Measurements from ENCODE around the gene RPL18.

Gene RPL18

GRCh38 chr19:48644355-48644754, 25.4 kb upstream of the RPL18 start:
- no peaks in the 10 kb centered on the region for H3K9me3 ChIP-seq (ENCODE audit: insufficient read depth, low read length, severe bottlenecking)
- no peak overlapping the region for H3K27ac ChIP-seq (ENCODE audit: low read length)
- H3K4me1 ChIP-seq (ENCODE audit: insufficient read depth, low read length): peaks cover 40% of the 10 kb centered on the region
- H3K79me2 ChIP-seq (ENCODE audit: insufficient read depth, low read length): no peaks in the 10 kb centered on the region
- TF ChIP-seq EZH2 (IDR thresholded peaks at IDR 0.05; ENCODE audit: borderline replicate concordance, low read depth, low read length, severe bottlenecking) (no peak), CTCF (IDR thresholded peaks at IDR 0.05; ENCODE audit: borderline replicate concordance, extremely low read depth, low read length, poor library complexity, severe bottlenecking) (no peak)
- H2AFZ ChIP-seq (ENCODE audit: low read depth, low read length): no peak overlapping the region
- no peaks in the 10 kb centered on the region for H4K20me1 ChIP-seq (ENCODE audit: insufficient read depth, low read length)
- DNase-seq: no peak
- no peak overlapping the region for H3K4me2 ChIP-seq (ENCODE audit: insufficient read depth, low read length)
- no peaks in the 10 kb centered on the region for H3K36me3 ChIP-seq (ENCODE audit: insufficient read depth, low read length)
- no peak overlapping the region for H3K4me3 ChIP-seq (ENCODE audit: low read depth in 1 of 2, low read length in 2 of 2)
- ATAC-seq (ENCODE audit: insufficient read depth, low read depth): no peak
- no peaks in the 10 kb centered on the region for H3K27me3 ChIP-seq (ENCODE audit: insufficient read depth, low read length, poor library complexity)
- no peak overlapping the region for H3K9ac ChIP-seq (ENCODE audit: low read depth, low read length)

GRCh38 chr19:48642862-48643261, 23.9 kb upstream of the RPL18 start:
- Histone ChIP-seq H3K27ac (ENCODE audit: low read length) (no peak overlapping the region), H3K9ac (ENCODE audit: low read depth, low read length) (no peak overlapping the region), H3K9me3 (ENCODE audit: insufficient read depth, low read length, severe bottlenecking) (no peaks in the 10 kb centered on the region), H3K36me3 (ENCODE audit: insufficient read depth, low read length) (no peaks in the 10 kb centered on the region), H4K20me1 (ENCODE audit: insufficient read depth, low read length) (no peaks in the 10 kb centered on the region), H3K4me1 (ENCODE audit: insufficient read depth, low read length) (peaks cover 37% of the 10 kb centered on the region), H3K79me2 (ENCODE audit: insufficient read depth, low read length) (no peaks in the 10 kb centered on the region), H3K4me3 (ENCODE audit: low read depth in 1 of 2, low read length in 2 of 2) (no peak overlapping the region), H2AFZ (ENCODE audit: low read depth, low read length) (no peak overlapping the region), H3K4me2 (ENCODE audit: insufficient read depth, low read length) (no peak overlapping the region), H3K27me3 (ENCODE audit: insufficient read depth, low read length, poor library complexity) (no peaks in the 10 kb centered on the region)
- ATAC-seq (ENCODE audit: insufficient read depth, low read depth) (no peak), DNase-seq (no peak)
- TF ChIP-seq CTCF (IDR thresholded peaks at IDR 0.05; ENCODE audit: borderline replicate concordance, extremely low read depth, low read length, poor library complexity, severe bottlenecking) (no peak), EZH2 (IDR thresholded peaks at IDR 0.05; ENCODE audit: borderline replicate concordance, low read depth, low read length, severe bottlenecking) (no peak)

- Histone ChIP-seq H3K36me3 (ENCODE audit: insufficient read depth, low read length) (no peaks in the 10 kb centered on the region; the same call in 1 of the 2 replicates), H3K27ac (ENCODE audit: low read length) (no peak overlapping the region), H3K4me2 (ENCODE audit: insufficient read depth, low read length) (no peak overlapping the region), H3K9me3 (ENCODE audit: insufficient read depth, low read length, severe bottlenecking) (no peaks in the 10 kb centered on the region), H4K20me1 (ENCODE audit: insufficient read depth, low read length) (peaks cover 2% of the 10 kb centered on the region; the same call in 1 of the 2 replicates), H2AFZ (ENCODE audit: low read depth, low read length) (no peak overlapping the region), H3K79me2 (ENCODE audit: insufficient read depth, low read length) (no peaks in the 10 kb centered on the region), H3K4me1 (ENCODE audit: insufficient read depth, low read length) (peaks cover 33% of the 10 kb centered on the region), H3K4me3 (ENCODE audit: low read depth in 1 of 2, low read length in 2 of 2) (no peak overlapping the region), H3K27me3 (ENCODE audit: insufficient read depth, low read length, poor library complexity) (no peaks in the 10 kb centered on the region), H3K9ac (ENCODE audit: low read depth, low read length) (no peak overlapping the region)
- DNase-seq (no peak), ATAC-seq (ENCODE audit: insufficient read depth, low read depth) (no peak)
- no peak for TF ChIP-seq EZH2 (IDR thresholded peaks at IDR 0.05; ENCODE audit: borderline replicate concordance, low read depth, low read length, severe bottlenecking)
- TF ChIP-seq CTCF (IDR thresholded peaks at IDR 0.05; ENCODE audit: borderline replicate concordance, extremely low read depth, low read length, poor library complexity, severe bottlenecking): no peak
Observed at GRCh38 chr19:48641850-48642249, 22.9 kb upstream of the RPL18 start.

Measured in DND-41 (cell line).